Skeletal muscle cell (primary cell): Measurements from ENCODE around the gene TSHZ1.
A peak's percentile ranks its signal among the peaks of the same experiment; 100 is the strongest.

Experiments
- DNase-seq: peaks from one replicate; pipeline ENCODE4 v3.0.0-alpha.2; 2010; ENCODE audit warnings: low read depth
- H3K4me3 ChIP-seq: 2 replicates; pipeline ENCODE4 v1.5.1; 2011; ENCODE audit warnings: low read depth, mild to moderate bottlenecking, control low read depth, low read length, moderate library complexity

The TSHZ1 gene

DNA sequence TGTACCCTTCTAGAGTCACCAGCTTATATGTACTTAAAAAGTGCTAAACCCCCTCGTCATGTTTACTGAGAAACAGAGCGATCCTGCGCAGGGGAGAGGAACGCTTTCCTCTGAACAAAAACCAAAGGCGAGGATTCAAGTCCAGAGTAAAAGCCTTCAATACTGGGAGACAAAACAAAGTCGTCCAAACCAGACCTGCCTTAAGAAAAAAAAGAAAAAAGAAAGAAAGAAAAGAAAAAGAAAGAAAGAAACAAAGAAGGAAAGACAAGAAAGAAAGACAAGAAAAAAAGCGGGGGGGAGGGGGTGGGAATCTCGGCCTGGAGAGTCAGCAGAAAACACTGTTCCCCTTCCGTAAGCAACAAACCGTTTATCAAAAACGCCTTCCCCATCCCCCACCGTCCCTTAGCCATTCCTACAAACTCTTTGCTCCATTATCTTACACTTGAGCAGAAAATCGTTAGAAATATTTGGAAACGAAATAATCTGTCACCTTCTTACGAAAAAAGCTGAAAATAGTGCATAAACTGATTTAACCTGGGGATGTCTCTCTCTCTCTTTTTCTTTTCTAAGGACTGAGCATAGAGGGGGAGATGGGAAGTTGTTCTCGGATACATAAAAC, 5.0 kb upstream of the TSHZ1 start:
- no peak for DNase-seq
- H3K4me3 ChIP-seq, result peak overlapping the region; percentile 45

DNA sequence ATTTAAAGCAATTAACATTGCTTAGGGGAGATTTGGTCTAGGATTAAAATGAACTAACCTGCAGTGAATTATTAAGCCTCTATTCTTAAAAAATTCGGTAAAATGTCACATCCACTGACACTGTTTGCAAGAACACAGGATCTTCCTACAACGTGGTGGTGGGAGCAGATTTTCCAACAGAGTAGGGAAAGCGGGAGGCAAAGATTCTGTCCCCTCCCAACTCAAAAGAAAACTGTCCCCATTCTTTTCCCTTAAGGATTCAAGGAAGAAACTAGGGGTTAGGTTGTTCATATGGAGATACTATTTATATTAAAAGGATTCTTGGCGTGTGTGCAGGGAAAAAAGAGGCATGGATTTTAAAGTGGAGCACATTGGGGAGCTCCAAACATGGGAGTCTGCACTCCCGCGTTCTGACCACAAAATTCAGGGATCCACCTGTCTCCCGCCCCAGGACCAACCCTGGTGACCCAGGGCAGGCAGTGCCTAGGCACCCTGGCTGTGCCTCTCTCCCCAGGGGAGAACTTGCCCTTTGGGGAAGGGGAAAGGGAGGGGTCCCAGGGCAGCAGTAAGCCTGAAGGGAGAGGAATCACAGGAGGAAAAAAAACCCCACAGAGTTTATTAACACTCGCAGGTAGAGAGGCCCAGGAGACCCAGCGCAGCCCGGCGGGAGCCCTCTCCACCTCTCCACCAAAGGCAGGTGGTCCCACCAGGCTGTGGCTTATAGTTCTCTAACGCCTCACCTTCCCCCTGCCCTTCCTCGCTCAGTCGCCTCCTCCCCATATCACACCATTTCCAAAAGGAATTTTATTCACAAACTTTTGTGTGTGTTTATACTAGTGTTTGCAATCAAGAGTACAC, 3.9 kb upstream of the TSHZ1 start:
- H3K4me3 ChIP-seq, result peak overlapping the region; percentile 83
- DNase-seq, result no peak

DNA sequence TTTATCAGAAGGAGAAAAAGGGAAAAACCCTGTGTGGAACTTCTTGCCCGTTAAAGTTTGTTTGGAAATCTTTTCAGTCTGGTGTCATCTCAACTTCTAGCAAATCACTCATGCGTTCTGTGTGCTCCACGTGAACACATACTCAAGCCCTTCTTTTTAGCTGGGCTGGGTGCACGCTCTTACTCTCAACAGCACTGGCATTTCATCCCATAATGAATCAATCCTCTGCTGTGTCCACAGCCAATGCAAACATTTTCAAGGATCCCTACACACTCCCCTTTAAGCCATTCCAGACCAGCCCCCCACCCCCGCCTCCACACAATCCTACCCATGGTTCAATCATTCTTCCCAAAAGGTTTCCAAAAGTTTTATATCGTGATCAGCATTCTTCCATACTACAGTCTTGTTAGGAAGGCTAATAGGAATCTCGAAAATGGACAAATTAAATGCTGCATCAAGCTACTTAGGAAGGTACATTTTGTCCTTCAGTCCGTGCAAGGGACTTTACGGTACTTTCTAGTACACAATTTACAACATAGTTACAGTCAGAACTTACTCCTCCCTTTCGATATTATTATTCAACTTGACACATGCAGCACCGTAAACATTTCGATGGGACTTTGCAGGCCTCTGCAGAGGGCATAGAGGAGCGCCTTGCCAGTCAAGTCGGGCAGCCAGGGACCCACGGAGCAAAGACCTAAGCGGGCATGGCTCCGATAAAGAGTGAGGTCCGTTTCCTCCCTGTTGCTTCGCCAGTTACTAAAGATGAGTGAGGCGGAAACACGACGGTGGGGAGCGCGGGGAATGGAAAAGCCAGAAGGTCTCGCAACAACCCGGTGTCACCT, 3.1 kb upstream of the TSHZ1 start:
- H3K4me3 ChIP-seq, result peak overlapping the region; percentile 83
- DNase-seq, result no peak

GRCh38 chr18:75208155-75208835, 2.3 kb upstream of the TSHZ1 start:
- peak overlapping the region; percentile 83 for H3K4me3 ChIP-seq
- DNase-seq, result no peak

- DNase-seq, result no peak
- peak overlapping the region; percentile 83 for H3K4me3 ChIP-seq
Observed at GRCh38 chr18:75208836-75209128, 1.8 kb upstream of the TSHZ1 start.

- H3K4me3 ChIP-seq, result peak within 1 kb of the TSS; percentile 83
- no peak for DNase-seq
Observed at GRCh38 chr18:75209129-75209950, 1.3 kb upstream of the TSHZ1 start, which contains the start of gene PTGR3. Gene PTGR3 (minus strand): TSS chr18:75209139. CDS start chr18:75209058, 81 bp downstream.

GRCh38 chr18:75209951-75210258, 692 bp upstream of the TSHZ1 start:
- H3K4me3 ChIP-seq, result peak overlapping the region; percentile 83
- DNase-seq, result no peak

DNA sequence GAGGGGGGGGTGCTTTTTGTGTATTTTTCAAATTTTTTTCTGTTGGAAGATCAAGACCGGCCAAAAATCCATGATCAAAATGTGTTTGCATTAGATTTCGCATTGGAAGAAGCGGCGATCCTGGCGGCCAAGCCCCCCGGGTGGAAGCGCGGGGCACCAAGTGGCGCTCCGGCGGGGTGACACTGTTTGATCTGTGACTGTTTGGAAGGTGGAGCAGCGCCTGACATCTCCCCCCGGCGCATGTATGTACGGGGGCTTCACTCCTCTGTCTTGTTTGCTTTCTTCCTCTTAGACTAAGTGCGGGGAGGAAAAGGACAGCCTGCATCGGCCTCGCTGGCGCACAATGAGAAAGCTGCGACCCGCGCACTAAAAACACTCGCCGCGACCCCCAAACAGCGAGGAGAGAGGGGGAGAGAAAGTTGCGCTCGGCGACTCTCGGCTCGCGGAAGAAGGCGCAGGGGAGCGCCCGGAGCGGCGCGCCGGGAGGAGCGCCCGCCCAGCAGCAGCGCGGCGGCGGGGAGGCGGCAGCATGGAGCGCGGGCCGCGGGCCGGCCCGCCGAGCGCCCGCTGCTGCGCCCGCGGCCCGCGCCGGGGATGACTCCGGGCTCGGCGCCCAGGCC, 515 bp downstream of the TSHZ1 start:
- DNase-seq, result no peak
- peak overlapping the region; percentile 83 for H3K4me3 ChIP-seq

- DNase-seq, result no peak
- H3K4me3 ChIP-seq, result peak overlapping the region; percentile 65
Observed at GRCh38 chr18:75211626-75211952, 992 bp downstream of the TSHZ1 start.

GRCh38 chr18:75211953-75212750, 1.6 kb downstream of the TSHZ1 start:
- DNase-seq, result no peak
- H3K4me3 ChIP-seq, result peak overlapping the region; percentile 65

DNA sequence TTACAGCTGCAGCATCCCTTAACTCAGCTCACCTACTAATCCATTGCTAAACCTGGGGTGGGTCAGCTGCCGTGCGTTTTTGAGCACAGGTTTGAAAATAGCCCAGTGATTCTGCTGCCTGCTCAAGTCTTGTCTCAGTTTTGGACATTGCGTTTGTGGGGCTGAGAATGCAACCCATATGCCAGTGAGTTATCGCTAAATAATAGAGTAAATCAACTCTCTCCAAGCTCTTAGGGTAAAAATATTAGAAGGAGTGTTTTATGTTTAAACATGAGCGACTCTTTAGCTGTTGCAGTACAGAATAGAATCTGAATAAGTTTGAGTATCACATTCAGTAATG, 2.1 kb downstream of the TSHZ1 start:
- DNase-seq, result no peak
- peak overlapping the region; percentile 65 for H3K4me3 ChIP-seq

DNA sequence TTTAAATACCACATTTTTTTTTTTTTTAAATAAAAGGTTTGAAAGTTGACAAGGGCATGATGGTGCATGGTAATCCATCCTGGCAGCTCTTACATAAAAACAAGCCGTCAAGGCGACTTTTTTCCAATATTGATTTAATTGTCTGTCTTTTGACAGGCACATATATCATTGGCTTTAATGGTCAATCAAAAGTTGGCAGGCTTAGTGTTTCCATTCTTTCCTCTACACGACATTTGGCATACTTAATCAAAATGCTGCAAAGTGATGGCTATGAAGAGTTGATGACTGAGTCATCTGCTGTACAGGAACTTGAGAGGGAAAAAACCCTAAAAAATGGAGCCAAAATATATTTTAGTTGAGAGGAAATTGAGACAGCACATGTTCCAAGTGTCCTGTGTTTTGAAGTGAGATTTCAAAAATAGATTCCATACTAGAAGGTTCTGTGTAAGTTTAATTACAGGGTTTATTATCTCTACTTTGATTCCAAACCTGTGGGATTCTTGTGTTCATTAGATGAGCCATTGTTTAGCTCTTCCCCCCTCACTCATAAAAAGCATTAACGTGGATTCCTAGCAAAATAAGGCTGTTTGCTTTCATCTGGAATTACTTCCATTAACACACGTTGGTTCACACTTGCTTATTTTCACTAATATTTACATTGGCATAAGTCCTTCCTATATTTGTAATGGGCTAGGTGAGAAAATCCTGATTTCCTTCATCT, 3.2 kb downstream of the TSHZ1 start:
- no peak overlapping the region for H3K4me3 ChIP-seq
- DNase-seq, result no peak

- no peak for DNase-seq
- H3K4me3 ChIP-seq, result no peak overlapping the region
Observed at GRCh38 chr18:75214332-75214690, 3.7 kb downstream of the TSHZ1 start.

GRCh38 chr18:75214766-75215510, 4.3 kb downstream of the TSHZ1 start:
- H3K4me3 ChIP-seq, result no peak overlapping the region
- DNase-seq, result no peak

DNA sequence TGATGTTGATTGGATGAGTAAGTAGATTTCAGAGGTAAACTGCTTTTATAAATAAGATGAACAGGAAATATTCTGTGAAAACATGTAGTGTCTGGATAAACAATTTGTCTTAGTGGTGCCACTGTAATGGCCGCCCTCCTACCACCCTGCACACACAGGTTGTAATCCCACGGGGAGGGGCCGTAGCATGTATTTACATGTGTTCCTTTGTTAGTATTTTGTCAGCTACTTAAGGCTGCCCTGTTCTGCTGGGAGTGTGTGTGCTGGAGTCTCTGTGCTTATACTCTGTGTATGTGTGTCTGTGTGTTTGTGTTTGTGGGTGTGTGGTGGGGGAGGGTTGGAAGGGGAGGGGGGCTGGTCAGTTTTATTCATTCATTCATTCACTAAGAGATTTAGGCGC, 5.1 kb downstream of the TSHZ1 start:
- no peak overlapping the region for H3K4me3 ChIP-seq
- no peak for DNase-seq

DNA sequence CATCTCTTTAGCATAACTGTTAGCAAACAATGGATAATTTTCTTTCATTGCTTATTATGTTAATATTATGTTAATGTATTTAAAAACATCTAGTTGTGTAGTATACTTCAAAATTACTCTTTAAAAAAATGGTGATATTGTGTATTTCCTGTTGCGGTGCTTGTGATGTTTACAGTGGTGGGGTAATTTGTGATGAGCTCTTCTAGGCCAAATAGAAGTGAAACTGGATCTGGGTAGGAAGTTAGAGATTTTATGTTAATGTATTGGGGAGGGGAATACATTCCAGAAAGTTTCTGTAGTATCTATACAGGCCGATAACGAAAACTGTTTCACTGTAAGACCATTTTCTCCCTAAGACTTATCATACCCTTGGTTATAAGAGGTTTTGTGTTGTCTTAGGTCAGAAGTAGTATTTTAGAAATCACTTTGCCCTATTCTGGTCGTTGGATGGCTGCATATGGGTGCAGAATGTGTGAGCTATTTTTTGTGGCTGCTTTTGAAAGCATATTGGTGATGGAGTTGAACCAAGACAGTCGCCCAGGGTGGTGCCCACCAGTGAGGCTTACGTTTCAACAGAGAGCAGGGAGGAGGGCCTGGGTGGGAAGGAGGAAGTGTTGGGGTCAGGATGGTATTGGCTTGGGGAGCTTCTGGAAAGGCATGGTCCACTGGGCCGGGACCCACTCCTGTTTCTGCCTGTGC, 5.8 kb downstream of the TSHZ1 start:
- no peak for DNase-seq
- no peak overlapping the region for H3K4me3 ChIP-seq
